ENCODE data around the gene ADAMTS16. TPM values are rescaled to one million over a fixed set of nuclear protein-coding genes. Genes with fewer than 3 reads are reported as not detected.

The ADAMTS16 gene
- total and polyA plus RNA-seq, 9 of the 15 experiments (the other 6 are each of a cell fraction or from before 2014, with no cell fraction given): not detected

DNA sequence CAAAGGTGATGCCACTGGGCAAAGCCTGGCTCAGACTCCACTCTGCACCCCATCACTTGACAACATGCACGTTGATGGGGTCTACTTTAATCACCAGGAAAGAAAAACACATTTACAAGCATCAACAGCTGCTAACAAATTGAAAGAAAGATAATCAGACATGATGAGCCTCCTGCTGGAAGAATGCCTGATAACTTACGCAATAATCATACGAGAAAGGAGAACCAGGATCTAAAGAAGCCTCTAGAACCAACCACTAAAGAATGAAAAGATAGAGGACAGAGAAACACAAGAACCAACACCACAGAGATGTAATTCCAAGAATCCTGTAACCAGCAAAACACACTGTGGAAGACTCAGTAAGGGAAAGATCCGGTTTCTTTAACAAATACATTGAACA lies 162.1 kb downstream of the ADAMTS16 start:
- CTCF ChIA-PET (ENCODE audit: low intra/inter-chr PET ratio): no interaction called here
- intact Hi-C loops (cut with micrococcal nuclease): no loop called here
- TF ChIP-seq, protein P1, sequence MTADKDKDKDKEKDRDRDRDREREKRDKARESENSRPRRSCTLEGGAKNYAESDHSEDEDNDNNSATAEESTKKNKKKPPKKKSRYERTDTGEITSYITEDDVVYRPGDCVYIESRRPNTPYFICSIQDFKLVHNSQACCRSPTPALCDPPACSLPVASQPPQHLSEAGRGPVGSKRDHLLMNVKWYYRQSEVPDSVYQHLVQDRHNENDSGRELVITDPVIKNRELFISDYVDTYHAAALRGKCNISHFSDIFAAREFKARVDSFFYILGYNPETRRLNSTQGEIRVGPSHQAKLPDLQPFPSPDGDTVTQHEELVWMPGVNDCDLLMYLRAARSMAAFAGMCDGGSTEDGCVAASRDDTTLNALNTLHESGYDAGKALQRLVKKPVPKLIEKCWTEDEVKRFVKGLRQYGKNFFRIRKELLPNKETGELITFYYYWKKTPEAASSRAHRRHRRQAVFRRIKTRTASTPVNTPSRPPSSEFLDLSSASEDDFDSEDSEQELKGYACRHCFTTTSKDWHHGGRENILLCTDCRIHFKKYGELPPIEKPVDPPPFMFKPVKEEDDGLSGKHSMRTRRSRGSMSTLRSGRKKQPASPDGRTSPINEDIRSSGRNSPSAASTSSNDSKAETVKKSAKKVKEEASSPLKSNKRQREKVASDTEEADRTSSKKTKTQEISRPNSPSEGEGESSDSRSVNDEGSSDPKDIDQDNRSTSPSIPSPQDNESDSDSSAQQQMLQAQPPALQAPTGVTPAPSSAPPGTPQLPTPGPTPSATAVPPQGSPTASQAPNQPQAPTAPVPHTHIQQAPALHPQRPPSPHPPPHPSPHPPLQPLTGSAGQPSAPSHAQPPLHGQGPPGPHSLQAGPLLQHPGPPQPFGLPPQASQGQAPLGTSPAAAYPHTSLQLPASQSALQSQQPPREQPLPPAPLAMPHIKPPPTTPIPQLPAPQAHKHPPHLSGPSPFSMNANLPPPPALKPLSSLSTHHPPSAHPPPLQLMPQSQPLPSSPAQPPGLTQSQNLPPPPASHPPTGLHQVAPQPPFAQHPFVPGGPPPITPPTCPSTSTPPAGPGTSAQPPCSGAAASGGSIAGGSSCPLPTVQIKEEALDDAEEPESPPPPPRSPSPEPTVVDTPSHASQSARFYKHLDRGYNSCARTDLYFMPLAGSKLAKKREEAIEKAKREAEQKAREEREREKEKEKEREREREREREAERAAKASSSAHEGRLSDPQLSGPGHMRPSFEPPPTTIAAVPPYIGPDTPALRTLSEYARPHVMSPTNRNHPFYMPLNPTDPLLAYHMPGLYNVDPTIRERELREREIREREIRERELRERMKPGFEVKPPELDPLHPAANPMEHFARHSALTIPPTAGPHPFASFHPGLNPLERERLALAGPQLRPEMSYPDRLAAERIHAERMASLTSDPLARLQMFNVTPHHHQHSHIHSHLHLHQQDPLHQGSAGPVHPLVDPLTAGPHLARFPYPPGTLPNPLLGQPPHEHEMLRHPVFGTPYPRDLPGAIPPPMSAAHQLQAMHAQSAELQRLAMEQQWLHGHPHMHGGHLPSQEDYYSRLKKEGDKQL (CRISPR knock-in tag; IDR thresholded peaks at IDR 0.05; ENCODE audit: borderline replicate concordance): no peak
- TF ChIP-seq MTA2 (IDR thresholded peaks at IDR 0.05; ENCODE audit: low read depth) (no peak), NFRKB (IDR thresholded peaks at IDR 0.05; ENCODE audit: low read depth) (no peak), ZNF184 (CRISPR knock-in tag; IDR thresholded peaks at IDR 0.05) (no peak), ZNF766 (CRISPR knock-in tag; conservative IDR thresholded peaks at IDR 0.05) (no peak), CC2D1A (IDR thresholded peaks at IDR 0.05) (no peak), SAP30 (IDR thresholded peaks at IDR 0.05; ENCODE audit: borderline replicate concordance, insufficient read depth, low read depth, low read length, poor library complexity, severe bottlenecking) (no peak), HNRNPUL1 (IDR thresholded peaks at IDR 0.05; ENCODE audit: low read length) (no peak)
- TF ChIP-seq, protein P2, sequence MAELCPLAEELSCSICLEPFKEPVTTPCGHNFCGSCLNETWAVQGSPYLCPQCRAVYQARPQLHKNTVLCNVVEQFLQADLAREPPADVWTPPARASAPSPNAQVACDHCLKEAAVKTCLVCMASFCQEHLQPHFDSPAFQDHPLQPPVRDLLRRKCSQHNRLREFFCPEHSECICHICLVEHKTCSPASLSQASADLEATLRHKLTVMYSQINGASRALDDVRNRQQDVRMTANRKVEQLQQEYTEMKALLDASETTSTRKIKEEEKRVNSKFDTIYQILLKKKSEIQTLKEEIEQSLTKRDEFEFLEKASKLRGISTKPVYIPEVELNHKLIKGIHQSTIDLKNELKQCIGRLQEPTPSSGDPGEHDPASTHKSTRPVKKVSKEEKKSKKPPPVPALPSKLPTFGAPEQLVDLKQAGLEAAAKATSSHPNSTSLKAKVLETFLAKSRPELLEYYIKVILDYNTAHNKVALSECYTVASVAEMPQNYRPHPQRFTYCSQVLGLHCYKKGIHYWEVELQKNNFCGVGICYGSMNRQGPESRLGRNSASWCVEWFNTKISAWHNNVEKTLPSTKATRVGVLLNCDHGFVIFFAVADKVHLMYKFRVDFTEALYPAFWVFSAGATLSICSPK (IDR thresholded peaks at IDR 0.05; ENCODE audit: borderline replicate concordance): no peak
- TF ChIP-seq, protein P3, sequence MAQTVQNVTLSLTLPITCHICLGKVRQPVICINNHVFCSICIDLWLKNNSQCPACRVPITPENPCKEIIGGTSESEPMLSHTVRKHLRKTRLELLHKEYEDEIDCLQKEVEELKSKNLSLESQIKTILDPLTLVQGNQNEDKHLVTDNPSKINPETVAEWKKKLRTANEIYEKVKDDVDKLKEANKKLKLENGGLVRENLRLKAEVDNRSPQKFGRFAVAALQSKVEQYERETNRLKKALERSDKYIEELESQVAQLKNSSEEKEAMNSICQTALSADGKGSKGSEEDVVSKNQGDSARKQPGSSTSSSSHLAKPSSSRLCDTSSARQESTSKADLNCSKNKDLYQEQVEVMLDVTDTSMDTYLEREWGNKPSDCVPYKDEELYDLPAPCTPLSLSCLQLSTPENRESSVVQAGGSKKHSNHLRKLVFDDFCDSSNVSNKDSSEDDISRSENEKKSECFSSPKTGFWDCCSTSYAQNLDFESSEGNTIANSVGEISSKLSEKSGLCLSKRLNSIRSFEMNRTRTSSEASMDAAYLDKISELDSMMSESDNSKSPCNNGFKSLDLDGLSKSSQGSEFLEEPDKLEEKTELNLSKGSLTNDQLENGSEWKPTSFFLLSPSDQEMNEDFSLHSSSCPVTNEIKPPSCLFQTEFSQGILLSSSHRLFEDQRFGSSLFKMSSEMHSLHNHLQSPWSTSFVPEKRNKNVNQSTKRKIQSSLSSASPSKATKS (CRISPR knock-in tag; IDR thresholded peaks at IDR 0.05): no peak
- TF ChIP-seq, protein P4, sequence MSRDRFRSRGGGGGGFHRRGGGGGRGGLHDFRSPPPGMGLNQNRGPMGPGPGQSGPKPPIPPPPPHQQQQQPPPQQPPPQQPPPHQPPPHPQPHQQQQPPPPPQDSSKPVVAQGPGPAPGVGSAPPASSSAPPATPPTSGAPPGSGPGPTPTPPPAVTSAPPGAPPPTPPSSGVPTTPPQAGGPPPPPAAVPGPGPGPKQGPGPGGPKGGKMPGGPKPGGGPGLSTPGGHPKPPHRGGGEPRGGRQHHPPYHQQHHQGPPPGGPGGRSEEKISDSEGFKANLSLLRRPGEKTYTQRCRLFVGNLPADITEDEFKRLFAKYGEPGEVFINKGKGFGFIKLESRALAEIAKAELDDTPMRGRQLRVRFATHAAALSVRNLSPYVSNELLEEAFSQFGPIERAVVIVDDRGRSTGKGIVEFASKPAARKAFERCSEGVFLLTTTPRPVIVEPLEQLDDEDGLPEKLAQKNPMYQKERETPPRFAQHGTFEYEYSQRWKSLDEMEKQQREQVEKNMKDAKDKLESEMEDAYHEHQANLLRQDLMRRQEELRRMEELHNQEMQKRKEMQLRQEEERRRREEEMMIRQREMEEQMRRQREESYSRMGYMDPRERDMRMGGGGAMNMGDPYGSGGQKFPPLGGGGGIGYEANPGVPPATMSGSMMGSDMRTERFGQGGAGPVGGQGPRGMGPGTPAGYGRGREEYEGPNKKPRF (IDR thresholded peaks at IDR 0.05; ENCODE audit: low read depth, low read length): no peak

More for the DNA sequence above, 162.1 kb downstream of the ADAMTS16 start:
- Histone ChIP-seq H2AFZ (ENCODE audit: low read depth, low read length) (no peak overlapping the region), H3K27ac (ENCODE audit: extremely low read depth, low read depth, low read length) (no peak overlapping the region), H3K4me3 (no peak overlapping the region), H3K9ac (ENCODE audit: insufficient read depth in 1 of 2, low read depth in 2 of 2, low read length in 2 of 2) (no peak overlapping the region), H3K36me3 (ENCODE audit: control insufficient read depth, insufficient read depth, low read length) (no peaks in the 10 kb centered on the region), H3K4me2 (ENCODE audit: insufficient read depth, low read length) (no peak overlapping the region), H3K79me2 (ENCODE audit: control insufficient read depth, insufficient read depth, low read length) (no peaks in the 10 kb centered on the region), H3K27me3 (ENCODE audit: control insufficient read depth in 2 of 2, insufficient read depth in 2 of 2, low read length in 2 of 2) (peaks cover 8 to 53% of the 10 kb centered on the region in 2 experiments; a peak in 3 of 5 replicates), H3K4me1 (replicated peaks in 1 of 2; ENCODE audit: control insufficient read depth in 2 of 2, insufficient read depth in 2 of 2, low read length in 2 of 2) (no peaks in the 10 kb centered on the region), H3K9me1 (ENCODE audit: control insufficient read depth, insufficient read depth, low read length) (no peaks in the 10 kb centered on the region), H4K20me1 (replicated peaks; ENCODE audit: control insufficient read depth, insufficient read depth, low read length) (no peaks in the 10 kb centered on the region; the same call in 1 of the 2 replicates), H3K9me3 (replicated peaks; ENCODE audit: control insufficient read depth, insufficient read depth, low read depth, low read length) (no peaks in the 10 kb centered on the region)
- BruUV-seq (replicated peaks): no TSS peak
- ATAC-seq: no peak
- in situ Hi-C loops (cut with MboI): no loop called here
- POLR2A ChIA-PET: no interaction called here
- FAIRE-seq: no peak
- WGBS (ENCODE audit: insufficient coverage, low coverage, missing lambda C conversion rate): 0% methylated on average over 4 of the region's 4 CpGs
- DNase-seq (ENCODE audit: extremely low read depth in 1 of 4, low spot score in 3 of 4): no peak
